HG03135 (cell line): Measurements from ENCODE around the gene ABR.
"Not testable (repeated sequence)": the region's sequence is repeated elsewhere in the genome, so short reads cannot be mapped to it uniquely, and the experiment has no call there.

Experiments
- ATAC-seq: cut with Tn5 transposase; IDR thresholded peaks from one replicate; pipeline ENCODE4 v1.9.1; 2021; ENCODE audit warnings: mild to moderate bottlenecking, moderate library complexity; ENCODE audit not compliant: unreplicated experiment

Gene ABR

GRCh38 chr17:1174263-1174880 lies 5.4 kb downstream of the ABR start:
- ATAC-seq = no peak

GRCh38 chr17:1173432-1174262 lies 6.1 kb downstream of the ABR start:
- no peak for ATAC-seq

GRCh38 chr17:1171953-1172352 lies 7.8 kb downstream of the ABR start:
- ATAC-seq = no peak

- ATAC-seq = no peak
Observed at GRCh38 chr17:1170739-1171138, 9.0 kb downstream of the ABR start.

GRCh38 chr17:1169929-1170312 lies 9.9 kb downstream of the ABR start:
- no peak for ATAC-seq

GRCh38 chr17:1169221-1169928 lies 10.4 kb downstream of the ABR start:
- ATAC-seq = no peak

- no peak for ATAC-seq
Observed at GRCh38 chr17:1168533-1169220, 11.1 kb downstream of the ABR start.

- ATAC-seq = no peak
Observed at GRCh38 chr17:1166276-1166675, 13.5 kb downstream of the ABR start.

GRCh38 chr17:1165836-1166235 lies 13.9 kb downstream of the ABR start:
- ATAC-seq = no peak

- ATAC-seq = no peak
Observed at GRCh38 chr17:1164935-1165556, 14.7 kb downstream of the ABR start.

- no peak for ATAC-seq
Observed at GRCh38 chr17:1162116-1162855, 17.5 kb downstream of the ABR start.

- ATAC-seq = no peak
Observed at GRCh38 chr17:1160591-1161390, 19.0 kb downstream of the ABR start.

- ATAC-seq = no peak
Observed at GRCh38 chr17:1159431-1160180, 20.2 kb downstream of the ABR start.

GRCh38 chr17:1158879-1159278 lies 20.9 kb downstream of the ABR start:
- ATAC-seq = no peak

- ATAC-seq = no peak
Observed at GRCh38 chr17:1156864-1157263, 22.9 kb downstream of the ABR start.

GRCh38 chr17:1154704-1155103 lies 25.1 kb downstream of the ABR start:
- ATAC-seq = no peak

GRCh38 chr17:1153795-1154546 lies 25.8 kb downstream of the ABR start:
- no peak for ATAC-seq

GRCh38 chr17:1152582-1152981 lies 27.2 kb downstream of the ABR start:
- not testable (repeated sequence) for ATAC-seq
